CD4-positive, alpha-beta T cell treated with Interleukin-17A for 4 hours (primary cell): ENCODE data around the gene AADAC.
"Not testable (repeated sequence)": the region's sequence is repeated elsewhere in the genome, so short reads cannot be mapped to it uniquely, and the experiment has no call there.

ENCODE experiments used
- DNase-seq: peaks from one replicate; pipeline ENCODE4 v3.0.0-alpha.2; 2020; ENCODE audit warnings: mixed read lengths

The AADAC gene

DNA sequence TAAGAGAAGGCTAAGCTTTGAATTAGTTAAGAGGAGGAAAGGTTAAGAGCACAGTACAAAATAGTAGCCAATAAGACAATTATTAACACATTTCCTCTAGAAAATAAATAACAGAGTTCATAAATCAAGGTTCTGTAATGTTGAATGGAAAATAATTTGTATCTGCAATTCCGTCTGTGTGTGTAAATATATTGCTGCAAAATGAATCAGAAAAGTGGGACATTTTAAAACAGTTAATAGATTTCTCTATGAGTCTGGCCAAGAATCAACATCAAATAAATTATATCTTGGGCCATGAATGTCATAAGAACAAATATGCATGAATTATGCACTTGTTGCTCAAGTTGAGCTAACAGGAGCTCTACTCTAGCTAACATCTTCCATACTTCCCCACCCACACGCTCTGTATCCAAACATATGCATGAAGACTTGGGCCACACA lies 45.3 kb downstream of the AADAC start:
- no peak for DNase-seq

DNA sequence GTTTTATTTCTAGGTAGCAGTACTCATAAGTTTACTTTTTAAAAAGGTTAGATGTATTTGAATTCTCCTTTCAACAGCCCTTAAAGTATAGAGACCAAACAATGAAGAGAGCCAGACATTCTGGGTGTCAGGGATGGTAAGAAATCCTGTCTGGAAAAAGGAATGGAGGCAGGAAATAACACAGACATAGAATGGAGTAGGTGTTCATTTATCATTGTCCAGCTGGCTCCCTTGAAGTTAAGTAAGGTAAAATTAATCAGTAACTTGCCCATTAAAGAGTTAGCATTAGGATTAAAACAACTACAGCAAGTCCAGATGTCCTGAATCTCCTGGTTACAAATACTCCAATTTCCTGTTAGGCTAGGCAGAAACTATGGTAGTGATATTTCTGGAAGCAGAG lies 46.0 kb downstream of the AADAC start:
- DNase-seq, result no peak

DNA sequence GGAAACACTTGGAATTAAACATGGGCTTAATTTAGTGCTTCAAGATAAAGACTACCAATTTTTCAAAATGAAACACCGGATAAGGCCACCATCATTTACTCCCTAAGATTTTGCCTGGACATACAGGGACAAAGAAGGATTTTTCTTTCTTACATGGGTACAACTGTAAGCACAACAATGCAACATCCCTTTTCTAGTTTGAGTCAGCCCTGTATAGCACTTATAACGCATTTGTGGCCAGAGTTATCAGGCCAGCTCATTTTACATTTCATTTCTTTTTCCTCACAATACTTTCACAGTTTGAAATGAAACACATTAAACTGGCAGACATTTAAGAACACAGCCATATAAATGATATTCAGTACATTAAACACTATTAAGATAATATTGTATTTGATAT lies 49.7 kb downstream of the AADAC start:
- no peak for DNase-seq

DNA sequence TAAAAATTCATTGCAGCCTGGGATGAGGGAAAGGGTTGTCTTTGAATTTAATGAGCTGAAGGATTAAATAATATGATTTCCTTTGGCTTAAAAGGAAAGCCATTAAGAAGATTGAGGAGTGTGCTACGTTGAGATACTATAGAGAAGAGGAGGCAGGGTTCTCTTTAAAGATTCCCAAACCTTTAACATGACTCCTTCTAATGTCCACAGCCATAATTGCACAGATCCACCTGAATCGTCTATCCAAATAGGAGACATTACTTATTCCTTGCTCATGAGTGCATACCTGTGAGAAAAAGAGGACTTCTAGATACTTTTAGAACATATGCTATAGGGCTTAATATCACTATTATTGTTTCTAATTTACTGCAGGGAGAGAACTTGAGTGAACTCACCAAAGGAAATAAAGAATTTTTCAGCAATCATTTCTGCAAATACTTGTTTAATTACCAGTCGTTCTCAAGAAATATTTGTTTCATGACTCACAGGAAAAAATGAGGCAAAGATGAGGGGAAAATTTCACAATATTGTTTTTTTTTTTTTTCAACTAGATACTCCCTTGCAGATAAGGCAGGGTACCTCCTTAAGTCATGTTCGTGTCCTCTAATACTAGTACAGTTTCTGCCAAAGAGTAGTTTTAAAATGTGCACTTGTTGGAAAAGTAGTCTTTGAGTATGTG lies 50.6 kb downstream of the AADAC start:
- DNase-seq, result no peak

DNA sequence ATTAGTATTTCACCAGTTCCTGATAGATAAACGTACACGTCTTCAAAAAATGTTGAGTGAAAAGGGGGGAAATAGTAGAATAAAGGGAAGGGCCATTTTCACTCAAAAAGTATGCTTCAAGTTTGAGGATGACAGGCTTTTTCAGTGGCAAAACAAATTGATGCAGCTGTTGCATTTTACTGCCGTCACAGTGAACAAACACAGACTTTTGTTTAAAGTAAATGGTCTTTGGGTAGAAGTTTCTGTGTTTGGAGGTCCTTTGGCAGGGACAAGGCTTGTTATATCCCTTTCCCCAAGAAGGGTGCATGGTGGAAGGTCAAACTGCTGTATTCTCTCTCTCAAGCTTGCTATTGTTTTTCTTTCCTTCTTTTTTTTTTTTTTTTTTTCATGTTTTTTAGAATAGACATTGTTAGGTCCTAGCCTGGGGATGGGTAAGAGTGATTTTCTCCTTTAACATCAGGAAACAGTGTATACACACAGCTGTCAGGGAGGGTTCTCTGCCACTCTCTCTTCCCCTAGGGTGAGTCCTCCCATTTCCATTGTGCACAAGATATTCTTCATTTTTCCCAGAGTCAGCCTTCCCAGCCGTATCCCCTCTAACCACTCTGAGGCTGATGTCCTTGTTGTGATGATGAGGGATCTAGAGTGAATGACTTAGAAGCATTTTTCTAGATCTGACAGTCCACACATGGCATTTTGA lies 52.9 kb downstream of the AADAC start:
- DNase-seq, result no peak

DNA sequence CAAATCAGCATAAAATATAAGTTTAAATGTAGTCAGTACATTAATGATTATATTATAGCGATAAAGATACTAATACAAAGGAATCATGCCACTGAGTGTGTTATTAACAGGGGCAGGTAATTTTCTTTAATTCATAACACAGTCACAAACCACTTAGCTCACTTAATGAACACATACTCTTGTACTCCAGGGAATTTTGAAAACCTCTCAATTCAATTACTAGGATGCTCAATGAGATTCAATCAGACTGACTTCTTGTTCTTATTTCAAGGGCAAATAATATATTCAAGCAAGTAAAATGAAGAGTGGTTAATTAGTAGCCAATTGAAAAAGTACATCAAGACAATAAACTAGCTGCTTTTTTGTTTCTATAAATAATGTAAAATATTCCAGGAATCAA lies 53.8 kb downstream of the AADAC start:
- DNase-seq, result no peak

DNA sequence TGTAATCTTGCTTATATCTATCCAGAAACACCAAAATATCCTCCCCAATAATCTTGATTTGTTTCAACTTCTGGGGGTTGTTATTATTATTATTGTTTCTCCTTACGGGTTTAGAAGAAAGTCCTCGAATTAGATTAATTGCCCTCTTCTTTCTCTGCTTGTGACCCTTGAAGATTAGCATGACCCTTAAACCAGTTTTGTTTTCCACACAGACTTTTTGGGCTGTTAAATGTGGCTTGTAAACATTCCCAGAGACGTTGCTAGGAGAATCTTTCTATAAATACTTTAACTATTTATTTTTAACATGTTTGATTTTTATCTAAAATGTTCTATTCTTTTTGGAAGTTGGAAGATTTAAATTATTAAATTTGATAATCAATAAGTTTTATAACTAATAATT lies 55.3 kb downstream of the AADAC start:
- no peak for DNase-seq

DNA sequence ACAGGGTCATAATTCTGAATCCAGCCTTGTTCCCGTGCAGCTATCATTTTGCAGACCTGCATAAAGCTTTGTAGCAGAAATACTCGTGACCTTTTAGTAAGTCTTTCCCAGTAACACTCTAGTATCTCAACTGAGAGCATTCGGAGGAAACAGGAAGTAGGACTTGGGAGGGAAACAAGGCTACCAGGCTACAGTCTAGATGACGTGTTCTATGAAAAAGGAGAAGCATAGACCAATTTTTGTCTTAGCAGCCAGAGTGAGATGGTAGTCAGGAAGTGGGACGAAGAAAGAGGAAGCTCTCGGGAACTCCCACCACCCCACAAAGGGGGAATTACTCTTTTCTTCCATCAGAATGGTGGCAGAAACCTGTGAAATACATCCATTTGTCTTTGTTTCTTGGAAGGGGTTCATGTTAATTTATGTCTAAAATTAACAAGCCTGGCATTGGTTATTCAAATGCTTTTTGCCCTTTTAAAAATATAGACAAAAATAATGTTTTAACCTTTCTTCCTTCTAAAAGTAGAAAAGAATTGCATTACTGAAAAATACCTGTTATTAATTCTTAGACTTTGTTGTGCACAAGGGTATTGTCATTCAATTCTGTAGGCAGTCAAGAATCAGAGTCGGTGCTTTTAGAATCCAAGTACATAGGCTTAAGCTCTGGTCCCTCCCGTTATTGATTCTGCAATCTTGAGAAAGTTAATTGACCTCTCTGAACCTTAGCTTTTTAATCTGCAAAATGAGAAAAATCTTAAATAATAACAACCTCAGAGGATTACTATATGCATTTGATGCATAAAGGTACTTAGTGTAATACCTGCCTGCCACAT lies 57.9 kb downstream of the AADAC start:
- no peak for DNase-seq

DNA sequence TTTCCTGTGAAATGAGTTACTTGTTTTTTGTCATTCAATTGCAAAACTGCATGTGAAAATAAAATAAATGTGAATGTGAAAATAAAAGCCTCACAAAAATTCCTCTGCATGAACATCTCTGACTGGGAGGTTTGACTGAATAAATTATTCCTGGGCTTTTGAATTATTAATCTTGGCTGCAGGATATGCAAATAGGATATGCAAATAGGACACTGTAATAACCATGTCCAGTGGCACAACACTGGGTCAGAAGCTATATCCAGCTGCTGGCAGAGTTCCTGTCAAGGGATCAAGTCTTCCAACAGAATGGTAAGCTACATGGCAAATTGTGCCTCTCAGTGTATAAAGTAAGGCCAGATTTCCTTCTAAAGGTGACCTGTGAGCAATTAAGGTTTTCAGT lies 59.5 kb downstream of the AADAC start, which contains the start of gene SUCNR1:
Gene SUCNR1, plus strand, starts transcription at position 246 of the 400 bp plus-strand sequence. CDS start 6,250 bp downstream, outside the sequence.
- no peak for DNase-seq

DNA sequence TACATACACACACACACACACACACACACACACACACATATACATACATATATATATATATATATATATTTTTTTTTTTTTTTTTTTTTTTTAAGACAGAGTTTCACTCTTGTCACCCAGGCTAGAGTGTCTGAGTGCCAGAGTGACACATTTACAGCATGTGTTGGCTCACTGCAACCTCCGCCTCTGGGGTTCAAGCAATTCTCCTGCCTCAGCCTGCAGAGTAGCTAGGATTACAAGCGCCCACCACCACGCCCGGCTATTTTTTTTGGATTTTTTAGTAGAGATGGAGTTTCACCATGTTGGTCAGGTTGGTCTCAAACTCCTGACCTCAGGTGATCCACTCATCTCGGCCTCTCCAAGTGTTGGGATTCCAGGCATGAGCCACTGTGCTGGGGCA lies 60.2 kb downstream of the AADAC start:
- DNase-seq, result not testable (repeated sequence)

DNA sequence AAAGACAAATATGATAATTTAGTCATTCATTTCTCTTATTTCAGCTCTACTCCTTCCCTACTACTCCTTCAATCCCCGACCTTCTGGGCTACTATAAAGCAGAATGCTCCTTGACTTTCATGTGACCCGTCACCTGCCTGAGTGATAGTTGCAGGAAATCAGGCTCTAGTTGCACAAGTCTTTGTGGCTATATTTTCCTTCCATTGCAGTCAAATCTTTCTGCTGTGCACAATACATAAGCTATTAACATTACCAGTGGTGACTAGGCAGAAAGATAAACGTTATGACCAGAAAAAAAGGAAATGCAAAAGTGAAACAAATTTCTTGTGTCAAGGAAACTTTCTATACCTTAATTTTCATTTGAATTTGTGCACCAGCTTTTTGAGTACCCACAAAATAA lies 61.8 kb downstream of the AADAC start:
- no peak for DNase-seq

DNA sequence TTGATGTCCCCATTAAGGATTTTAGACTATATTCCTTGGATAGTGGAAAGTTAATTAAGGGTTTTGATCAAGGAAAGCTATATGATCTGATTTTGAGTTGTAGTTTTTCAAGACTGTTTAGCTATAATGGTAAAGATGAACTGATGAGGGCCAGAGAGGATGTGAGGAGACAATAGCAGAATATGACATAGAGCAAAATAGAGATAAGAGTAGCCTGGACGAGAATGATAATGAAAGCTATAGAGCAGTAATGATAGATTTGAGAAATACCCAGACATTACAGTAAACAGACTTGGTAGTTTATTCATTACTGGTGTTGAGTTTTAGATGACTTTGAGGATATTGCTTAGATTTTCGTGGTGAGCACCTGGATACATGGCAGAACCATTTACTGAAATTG lies 63.4 kb downstream of the AADAC start:
- DNase-seq, result no peak
